Upper lobe of left lung (tissue), 6 donors: Measurements from ENCODE around the gene PPDPF. TPM values are rescaled to one million over a fixed set of nuclear protein-coding genes. Genes with fewer than 3 reads are reported as not detected.

ENCODE experiments used
- ATAC-seq, 2 donors: fragments of 200-7000 bp; cut with Tn5 transposase; one replicate each; pipeline ENCODE4 v1.9.1; 2022; ENCODE audit warnings: mild to moderate bottlenecking in 2 of 2, moderate library complexity in 2 of 2; ENCODE audit not compliant: low FRiP score in 2 of 2
- DNase-seq, 2 donors: peaks; one replicate each; pipeline ENCODE4 v3.0.0-alpha.2; 2019 to 2020
- H3K27ac ChIP-seq, 4 donors: fragments of 200-600 bp; sonication (generic); one replicate each; pipeline ENCODE4 v1.5.1; 2016 to 2019
- H3K27me3 ChIP-seq, 4 donors: fragments of 200-600 bp; sonication (generic); one replicate each; pipeline ENCODE4 v1.5.1; 2017 to 2019
- H3K36me3 ChIP-seq, 4 donors: fragments of 200-600 bp; sonication (generic); one replicate each; pipeline ENCODE4 v1.5.1; 2016 to 2019
- H3K4me1 ChIP-seq, 4 donors: fragments of 200-600 bp; sonication (generic); one replicate each; pipeline ENCODE4 v1.5.1; 2018 to 2019
- H3K4me3 ChIP-seq, 4 donors: fragments of 200-600 bp; sonication (generic); one replicate each; pipeline ENCODE4 v1.5.1; 2017 to 2019; ENCODE audit warnings: mild to moderate bottlenecking in 2 of 4, moderate library complexity in 1 of 4
- H3K9me3 ChIP-seq, 4 donors: fragments of 200-600 bp; sonication (generic); one replicate each; pipeline ENCODE4 v1.5.1; 2018 to 2019
- CTCF ChIP-seq, 6 experiments: fragments of 450-650 bp in 4 of 6; fragments of 200-600 bp in 2 of 6; sonication (generic) in 2 of 6; IDR thresholded peaks; one replicate each; pipeline ENCODE4 v1.5.1; 2016 to 2019; ENCODE audit warnings: antibody characterized with exemption in 6 of 6
- EP300 ChIP-seq, 4 donors: sonication (generic); formaldehyde crosslinking; IDR thresholded peaks; one replicate each; pipeline ENCODE4 v1.5.1; 2017; ENCODE audit warnings: antibody characterized with exemption in 4 of 4, control low read depth in 2 of 4
- POLR2A ChIP-seq, 4 donors: fragments of 450-650 bp; IDR thresholded peaks; one replicate each; pipeline ENCODE4 v1.5.1; 2016 to 2017; ENCODE audit warnings: antibody characterized with exemption in 4 of 4, mild to moderate bottlenecking in 2 of 4
- POLR2AphosphoS5 ChIP-seq, 2 donors: sonication (generic); formaldehyde crosslinking; IDR thresholded peaks; one replicate each; pipeline ENCODE4 v1.5.1; 2017; ENCODE audit warnings: antibody characterized with exemption in 2 of 2
- WGBS, 2 donors: methylation state at CpG; one replicate each; pipeline ENCODE4 v1.1.5; 2017 to 2018; 5-methylcytosine and 5-hydroxymethylcytosine counted together
- total RNA-seq, 6 donors: library from RNA; depleted of rRNA in 4 of 6; stranded (reverse); fragments of >200 nt in 4 of 6; gene quantifications; one replicate each; pipeline versions ENCODE4 v1.1.0 to v1.2.1, GENCODE V29; 2016 to 2021
- donor health status: DM: no; HTN: no; CAD: no; lungs with moderate emphysema.
- donor health status: DM: no; HTN: yes; CAD: no; lungs with severe emphysema.

Gene PPDPF
- total RNA-seq, 6 donors from 2014 or later: 91.1 to 468 (median 416) TPM

GRCh38 chr20:63546256-63546955 lies 25.8 kb downstream of the PPDPF start:
- TF ChIP-seq CTCF (IDR thresholded peaks at IDR 0.05): no peak
- TF ChIP-seq EP300 (IDR thresholded peaks at IDR 0.05): no peak
- TF ChIP-seq POLR2A (IDR thresholded peaks at IDR 0.05): no peak
- no peak for TF ChIP-seq POLR2AphosphoS5 (IDR thresholded peaks at IDR 0.05)
- H3K27me3 ChIP-seq: peaks cover 0 to 27% (median 5%) of the 10 kb centered on the region in 4 donors

GRCh38 chr20:63546956-63547724 lies 26.6 kb downstream of the PPDPF start:
- Histone ChIP-seq H3K9me3 (no peaks in the 10 kb centered on the region), H3K36me3 (no peaks in the 10 kb centered on the region), H3K27me3 (peaks cover 0 to 27% (median 5%) of the 10 kb centered on the region in 4 donors), H3K4me1 (peaks cover 0 to 11% (median 0%) of the 10 kb centered on the region in 4 donors), H3K4me3 (no peak overlapping the region), H3K27ac (no peak overlapping the region)
- TF ChIP-seq CTCF (IDR thresholded peaks at IDR 0.05) (no peak), POLR2AphosphoS5 (IDR thresholded peaks at IDR 0.05) (no peak), POLR2A (IDR thresholded peaks at IDR 0.05) (no peak), EP300 (IDR thresholded peaks at IDR 0.05) (no peak)
- DNase-seq (peak in 1 of 2 donors; percentile 82), ATAC-seq (no peak)
- 48 to 60% methylated on average over 8 to 42 of the region's 58 CpGs for WGBS, 2 donors

More at GRCh38 chr20:63546256-63546955, 25.8 kb downstream of the PPDPF start:
- WGBS, 2 donors: 65 to 88% methylated on average over 9 to 19 of the region's 20 CpGs
- ATAC-seq (no peak), DNase-seq (peak in 1 of 2 donors; percentile 68)
- Histone ChIP-seq H3K36me3 (no peaks in the 10 kb centered on the region), H3K4me3 (no peak overlapping the region), H3K27ac (no peak overlapping the region), H3K9me3 (no peaks in the 10 kb centered on the region), H3K4me1 (peaks cover 0 to 11% (median 0%) of the 10 kb centered on the region in 4 donors)

- WGBS, 2 donors: 74 to 88% methylated on average over 6 to 24 of the region's 35 CpGs
- DNase-seq (peak in 1 of 2 donors; percentile 58), ATAC-seq (no peak)
- peaks cover 0 to 27% (median 5%) of the 10 kb centered on the region in 4 donors for H3K27me3 ChIP-seq
- no peaks in the 10 kb centered on the region for H3K9me3 ChIP-seq
- peaks cover under 1 to 16% (median 4%) of the 10 kb centered on the region in 4 donors for H3K4me1 ChIP-seq
- no peak within 1 kb of the TSS for H3K27ac ChIP-seq
- H3K4me3 ChIP-seq: no peak within 1 kb of the TSS
- TF ChIP-seq POLR2A (IDR thresholded peaks at IDR 0.05) (no peak), CTCF (IDR thresholded peaks at IDR 0.05) (no peak), EP300 (IDR thresholded peaks at IDR 0.05) (no peak), POLR2AphosphoS5 (IDR thresholded peaks at IDR 0.05) (no peak)
- H3K36me3 ChIP-seq: no peaks in the 10 kb centered on the region
Observed at GRCh38 chr20:63547725-63548480, 27.3 kb downstream of the PPDPF start, which contains the start of gene SRMS. Gene SRMS, minus strand, starts transcription at chr20:63547749. Its CDS starts 286 bp downstream, at chr20:63547463.

- H3K36me3 ChIP-seq: no peaks in the 10 kb centered on the region
- 48 to 54% methylated on average over 10 to 11 of the region's 11 CpGs for WGBS, 2 donors
- DNase-seq (peak in 1 of 2 donors; percentile 49), ATAC-seq (no peak)
- H3K9me3 ChIP-seq: no peaks in the 10 kb centered on the region
- H3K4me3 ChIP-seq: no peak overlapping the region
- H3K27ac ChIP-seq: no peak overlapping the region
- peaks cover 3 to 22% (median 11%) of the 10 kb centered on the region in 4 donors for H3K4me1 ChIP-seq
- TF ChIP-seq CTCF (IDR thresholded peaks at IDR 0.05) (no peak), POLR2AphosphoS5 (IDR thresholded peaks at IDR 0.05) (no peak), POLR2A (IDR thresholded peaks at IDR 0.05) (no peak), EP300 (IDR thresholded peaks at IDR 0.05) (no peak)
- peaks cover 0 to 27% (median 5%) of the 10 kb centered on the region in 4 donors for H3K27me3 ChIP-seq
Observed at GRCh38 chr20:63548542-63548941, 28.0 kb downstream of the PPDPF start.
